Neuronal stem cell (in vitro differentiated cells): Measurements from ENCODE around the gene MUC5AC.
A peak's percentile ranks its signal among the peaks of the same experiment; 100 is the strongest.
"Not testable (repeated sequence)": the region's sequence is repeated elsewhere in the genome, so short reads cannot be mapped to it uniquely, and the experiment has no call there.

ENCODE experiments used
- DNase-seq: peaks from one replicate; pipeline ENCODE4 v3.0.0-alpha.2; 2013; ENCODE audit warnings: low spot score
- H2AFZ ChIP-seq: one replicate; pipeline ENCODE4 v1.6.1; 2013; ENCODE audit warnings: mild to moderate bottlenecking, low read length, inconsistent platforms
- H2AK5ac ChIP-seq: 2 replicates; pipeline ENCODE4 v1.6.1; 2013; ENCODE audit warnings: low read depth, mild to moderate bottlenecking, inconsistent platforms, low read length, moderate library complexity, mixed read lengths
- H2BK120ac ChIP-seq: 2 replicates; pipeline ENCODE4 v1.6.1; 2013; ENCODE audit warnings: low read depth, mild to moderate bottlenecking, inconsistent platforms, low read length, moderate library complexity, mixed read lengths
- H2BK12ac ChIP-seq: one replicate; pipeline ENCODE4 v1.6.1; 2013; ENCODE audit warnings: low read length, inconsistent platforms
- H2BK15ac ChIP-seq: 2 replicates; pipeline ENCODE4 v1.6.1; 2013; ENCODE audit warnings: mild to moderate bottlenecking, low read length, inconsistent platforms, mixed read lengths
- H2BK5ac ChIP-seq: one replicate; pipeline ENCODE4 v1.6.1; 2013; ENCODE audit warnings: inconsistent platforms, mild to moderate bottlenecking, low read length, moderate library complexity
- H3K14ac ChIP-seq: one replicate; pipeline ENCODE4 v1.6.1; 2013; ENCODE audit warnings: low read length, inconsistent platforms
- H3K18ac ChIP-seq: 2 replicates; pipeline ENCODE4 v1.6.1; 2013; ENCODE audit warnings: low read length, inconsistent platforms
- H3K23ac ChIP-seq: 2 replicates; pipeline ENCODE4 v1.6.1; 2013; ENCODE audit warnings: low read depth, mild to moderate bottlenecking, mixed read lengths, low read length, inconsistent platforms; ENCODE audit not compliant: poor library complexity
- H3K27ac ChIP-seq: replicated peaks from 3 replicates; pipeline ENCODE4 v1.5.1; 2013; ENCODE audit warnings: low read length, inconsistent platforms
- H3K27me3 ChIP-seq, 3 experiments: 2 replicates each; pipeline ENCODE4 v1.6.1; 2013; ENCODE audit warnings: low read length in 3 of 3, mild to moderate bottlenecking in 2 of 3, inconsistent platforms in 1 of 3, low read depth in 1 of 3, mixed read lengths in 1 of 3, moderate library complexity in 1 of 3; ENCODE audit not compliant: control insufficient read depth in 3 of 3, insufficient read depth in 3 of 3
- H3K36me3 ChIP-seq, 2 donors: replicated peaks in 1 of 2; 2 replicates each; pipeline ENCODE4 v1.6.1; 2013; ENCODE audit warnings: low read length in 2 of 2; ENCODE audit not compliant: control insufficient read depth in 2 of 2, insufficient read depth in 2 of 2
- H3K4ac ChIP-seq: 2 replicates; pipeline ENCODE4 v1.6.1; 2013; ENCODE audit warnings: inconsistent platforms, mild to moderate bottlenecking, low read length, moderate library complexity
- H3K4me1 ChIP-seq, 2 donors: 1 replicate in 1 of 2; 2 replicates in 1 of 2; pipeline ENCODE4 v1.6.1; 2013; ENCODE audit warnings: low read length in 2 of 2, low read depth in 1 of 2; ENCODE audit not compliant: control insufficient read depth in 2 of 2, insufficient read depth in 1 of 2
- H3K4me2 ChIP-seq: one replicate; pipeline ENCODE4 v1.6.1; 2013; ENCODE audit warnings: mild to moderate bottlenecking, low read length, inconsistent platforms; ENCODE audit not compliant: insufficient read depth, poor library complexity, severe bottlenecking
- H3K4me3 ChIP-seq, 2 donors: 2 replicates each; pipeline ENCODE4 v1.5.1; 2013; ENCODE audit warnings: low read length in 2 of 2, mild to moderate bottlenecking in 2 of 2, inconsistent platforms in 1 of 2, moderate library complexity in 1 of 2
- H3K79me1 ChIP-seq: one replicate; pipeline ENCODE4 v1.6.1; 2013; ENCODE audit warnings: low read depth, mild to moderate bottlenecking, inconsistent platforms, low read length, moderate library complexity
- H3K9ac ChIP-seq: one replicate; pipeline ENCODE4 v1.6.1; 2013; ENCODE audit warnings: mild to moderate bottlenecking, low read depth, low read length, inconsistent platforms; ENCODE audit not compliant: poor library complexity
- H3K9me3 ChIP-seq, 2 donors: replicated peaks in 1 of 2; 2 replicates each; pipeline versions ENCODE3 to v1.6.1; 2013; ENCODE audit warnings: low read length in 2 of 2, mild to moderate bottlenecking in 2 of 2, inconsistent platforms in 1 of 2, low read depth in 1 of 2, mixed read lengths in 1 of 2, moderate library complexity in 1 of 2; ENCODE audit not compliant: control insufficient read depth in 2 of 2, insufficient read depth in 1 of 2
- H4K8ac ChIP-seq: one replicate; pipeline ENCODE4 v1.6.1; 2013; ENCODE audit warnings: low read depth, mild to moderate bottlenecking, inconsistent platforms, low read length, moderate library complexity
- H4K91ac ChIP-seq: one replicate; pipeline ENCODE4 v1.6.1; 2013; ENCODE audit warnings: low read length, low read depth, mild to moderate bottlenecking, inconsistent platforms; ENCODE audit not compliant: poor library complexity
- WGBS, 2 donors: extraction: QIAGEN DNeasy Blood & Tissue Kit; methylation state at CpG; one replicate each; pipeline ENCODE4 v1.1.7; 2013; ENCODE audit warnings: missing lambda C conversion rate in 2 of 2, mixed read lengths in 1 of 2; ENCODE audit not compliant: insufficient read length in 2 of 2, insufficient replicate concordance in 1 of 2; ENCODE audit errors: extremely low coverage in 2 of 2; 5-methylcytosine and 5-hydroxymethylcytosine counted together

Gene MUC5AC

DNA sequence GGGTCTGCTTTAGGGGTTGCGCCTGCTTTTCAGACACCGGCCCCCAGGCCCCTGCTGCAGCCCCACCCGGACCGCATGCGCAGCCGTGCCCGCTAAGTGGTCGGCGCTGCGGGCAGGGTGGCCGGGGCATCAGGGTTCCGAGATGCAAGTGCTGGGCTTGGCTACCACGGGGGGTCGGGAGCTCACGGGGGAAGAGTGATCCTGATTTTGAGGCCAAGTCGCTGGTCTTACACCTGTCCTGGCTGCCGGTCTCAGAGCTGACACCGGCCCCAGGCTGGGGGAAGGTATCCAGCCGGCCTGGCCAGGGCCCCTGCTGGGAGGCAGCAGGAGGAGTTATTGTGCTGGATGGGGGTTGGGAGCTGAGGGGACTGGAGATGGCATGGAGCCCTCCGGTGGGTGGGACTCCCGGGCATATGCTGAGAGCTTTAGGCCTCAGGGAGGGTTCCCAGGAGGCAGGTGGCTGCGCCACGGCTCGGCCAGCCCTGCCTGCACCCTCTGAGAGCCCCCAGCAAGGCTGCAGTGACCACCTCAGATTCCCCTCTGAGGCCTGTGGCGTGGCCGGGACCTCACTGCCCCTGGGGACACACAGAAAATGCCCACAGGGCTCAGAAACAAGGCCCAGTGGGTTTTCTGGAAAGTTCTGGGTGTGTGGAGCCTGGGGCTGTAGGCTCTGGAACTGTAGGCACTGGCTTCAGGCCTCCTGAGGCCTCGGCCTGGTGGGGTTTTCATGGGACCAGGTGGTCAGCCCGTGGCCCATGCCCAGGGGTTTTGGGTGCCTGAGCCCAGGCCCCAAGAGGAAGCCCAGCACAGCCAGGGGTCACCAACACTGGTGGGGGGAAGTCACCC lies 4.4 kb upstream of the MUC5AC start:
- Histone ChIP-seq H2AK5ac (peak overlapping the region; percentile 63), H2AFZ (no peak overlapping the region), H3K4ac (no peak overlapping the region), H2BK120ac (no peak overlapping the region), H3K9me3 (peaks cover under 1 to 12% of the 10 kb centered on the region in 2 donors), H3K18ac (peak overlapping the region; percentile 64), H3K79me1 (peaks cover under 1% of the 10 kb centered on the region), H3K36me3 (no peaks in the 10 kb centered on the region), H2BK12ac (peak overlapping the region; percentile 41), H4K8ac (no peak overlapping the region), H2BK5ac (peak overlapping the region; percentile 39), H3K9ac (no peak overlapping the region), H2BK15ac (peak overlapping the region; percentile 37), H3K4me2 (no peak overlapping the region), H3K27me3 (no peaks in the 10 kb centered on the region), H3K27ac (no peak overlapping the region), H3K4me3 (no peak overlapping the region), H3K4me1 (no peaks in the 10 kb centered on the region), H4K91ac (no peak overlapping the region), H3K14ac (no peak overlapping the region), H3K23ac (no peak overlapping the region)
- no peak for DNase-seq
- no CpG with 5 or more reads among the region's 28 CpGs for WGBS, 2 donors

- Histone ChIP-seq H3K9ac (no peak overlapping the region), H2BK12ac (peak overlapping the region; percentile 41), H2BK5ac (no peak overlapping the region), H3K79me1 (no peaks in the 10 kb centered on the region), H3K36me3 (no peaks in the 10 kb centered on the region), H2AFZ (no peak overlapping the region), H3K4me3 (no peak overlapping the region), H2BK15ac (peak overlapping the region; percentile 37), H3K4me2 (no peak overlapping the region), H2AK5ac (peak overlapping the region; percentile 37), H3K4ac (no peak overlapping the region), H3K14ac (peak overlapping the region; percentile 56), H3K27me3 (no peaks in the 10 kb centered on the region), H4K8ac (no peak overlapping the region), H4K91ac (no peak overlapping the region), H2BK120ac (no peak overlapping the region), H3K4me1 (no peaks in the 10 kb centered on the region), H3K18ac (peak overlapping the region; percentile 64), H3K27ac (no peak overlapping the region), H3K9me3 (peaks cover 0 to 12% of the 10 kb centered on the region in 2 donors), H3K23ac (peak overlapping the region; percentile 73)
- no peak for DNase-seq
- no CpG with 5 or more reads among the region's 14 CpGs for WGBS, 2 donors
These were observed 3.7 kb upstream of the MUC5AC start for GRCh38 chr11:1153951-1154493.

DNA sequence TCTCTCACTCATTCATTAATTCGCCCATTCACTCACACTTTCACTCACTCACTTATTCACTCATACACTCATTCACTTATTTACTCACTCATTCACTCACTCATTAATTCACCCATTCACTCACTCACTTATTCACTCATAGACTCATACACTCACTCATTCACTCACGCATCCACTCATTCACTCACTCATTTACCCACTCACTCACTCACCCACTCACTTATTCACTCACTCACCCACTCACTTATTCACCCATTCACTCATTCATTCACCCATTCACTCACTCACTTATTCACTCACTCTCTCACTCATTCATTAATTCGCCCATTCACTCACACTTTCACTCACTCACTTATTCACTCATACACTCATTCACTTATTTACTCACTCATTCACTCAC lies 3.1 kb upstream of the MUC5AC start:
- H3K4me3 ChIP-seq, DNase-seq, H2AFZ ChIP-seq, H3K79me1 ChIP-seq, H3K36me3 ChIP-seq, H2BK5ac ChIP-seq, H3K14ac ChIP-seq, H2BK120ac ChIP-seq, H3K4me2 ChIP-seq, H2BK12ac ChIP-seq, H3K23ac ChIP-seq, H3K27ac ChIP-seq, H2AK5ac ChIP-seq, H3K27me3 ChIP-seq, H4K91ac ChIP-seq, H3K4me1 ChIP-seq, H4K8ac ChIP-seq, H3K18ac ChIP-seq, H2BK15ac ChIP-seq, H3K9ac ChIP-seq, H3K4ac ChIP-seq: not testable (repeated sequence)
- no CpG with 5 or more reads among the region's 3 CpGs for WGBS, 2 donors
- H3K9me3 ChIP-seq: peaks cover 0 to 12% of the 10 kb centered on the region in 2 donors

DNA sequence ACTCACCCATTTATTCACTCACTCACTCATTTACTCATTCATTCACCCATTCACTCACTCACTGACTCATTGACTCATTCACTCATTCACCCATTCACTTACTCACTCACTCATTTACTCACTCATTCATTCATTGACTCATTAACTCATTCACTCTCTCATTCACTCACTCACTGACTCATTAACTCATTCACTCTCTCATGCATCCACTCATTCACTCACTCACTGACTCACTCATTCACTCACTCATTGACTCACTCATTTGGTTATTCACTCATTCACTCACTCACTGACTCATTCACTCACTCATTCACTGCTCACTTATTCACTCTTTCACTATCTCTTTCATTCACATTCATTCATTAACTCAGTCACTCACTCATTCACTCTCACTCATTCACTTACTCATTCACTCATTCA lies 2.5 kb upstream of the MUC5AC start:
- Histone ChIP-seq H3K27ac (no peak overlapping the region), H4K91ac (no peak overlapping the region), H2BK15ac (no peak overlapping the region), H3K4me1 (no peaks in the 10 kb centered on the region), H3K18ac (no peak overlapping the region), H3K4me3 (no peak overlapping the region), H3K4ac (no peak overlapping the region), H2BK5ac (no peak overlapping the region), H3K9ac (no peak overlapping the region), H4K8ac (no peak overlapping the region), H2AK5ac (no peak overlapping the region), H2BK12ac (no peak overlapping the region), H3K23ac (no peak overlapping the region), H3K9me3 (peaks cover 0 to 12% of the 10 kb centered on the region in 2 donors), H3K36me3 (no peaks in the 10 kb centered on the region), H2BK120ac (no peak overlapping the region), H2AFZ (no peak overlapping the region), H3K4me2 (no peak overlapping the region), H3K14ac (no peak overlapping the region), H3K79me1 (no peaks in the 10 kb centered on the region), H3K27me3 (no peaks in the 10 kb centered on the region)
- DNase-seq: no peak
